ENCODE data around the gene JPH3. TPM values are rescaled to one million over a fixed set of nuclear protein-coding genes. Genes with fewer than 3 reads are reported as not detected.
A peak's percentile ranks its signal among the peaks of the same experiment; 100 is the strongest.

The JPH3 gene
- total RNA-seq (ENCODE audit: low replicate concordance), result not detected in 2 replicates

GRCh38 chr16:87602001-87602775, at the start of gene JPH3:
Gene JPH3, plus strand, starts transcription at chr16:87602508. Its CDS starts 639 bp downstream, at chr16:87603147.
- no peak within 1 kb of the TSS for H3K4me3 ChIP-seq (ENCODE audit: low read depth, low read length)

GRCh38 chr16:87552772-87553573, 49.3 kb upstream of the JPH3 start:
- H3K4me3 ChIP-seq (ENCODE audit: low read depth, low read length), result no peak overlapping the region
- no peak for TF ChIP-seq CTCF (IDR thresholded peaks at IDR 0.05; ENCODE audit: insufficient read depth, low read length)
- no peak for DNase-seq (ENCODE audit: low read depth)

More at GRCh38 chr16:87602001-87602775, at the start of gene JPH3:
- no peak for DNase-seq (ENCODE audit: low read depth)
- TF ChIP-seq CTCF (IDR thresholded peaks at IDR 0.05; ENCODE audit: insufficient read depth, low read length), result no peak

DNA sequence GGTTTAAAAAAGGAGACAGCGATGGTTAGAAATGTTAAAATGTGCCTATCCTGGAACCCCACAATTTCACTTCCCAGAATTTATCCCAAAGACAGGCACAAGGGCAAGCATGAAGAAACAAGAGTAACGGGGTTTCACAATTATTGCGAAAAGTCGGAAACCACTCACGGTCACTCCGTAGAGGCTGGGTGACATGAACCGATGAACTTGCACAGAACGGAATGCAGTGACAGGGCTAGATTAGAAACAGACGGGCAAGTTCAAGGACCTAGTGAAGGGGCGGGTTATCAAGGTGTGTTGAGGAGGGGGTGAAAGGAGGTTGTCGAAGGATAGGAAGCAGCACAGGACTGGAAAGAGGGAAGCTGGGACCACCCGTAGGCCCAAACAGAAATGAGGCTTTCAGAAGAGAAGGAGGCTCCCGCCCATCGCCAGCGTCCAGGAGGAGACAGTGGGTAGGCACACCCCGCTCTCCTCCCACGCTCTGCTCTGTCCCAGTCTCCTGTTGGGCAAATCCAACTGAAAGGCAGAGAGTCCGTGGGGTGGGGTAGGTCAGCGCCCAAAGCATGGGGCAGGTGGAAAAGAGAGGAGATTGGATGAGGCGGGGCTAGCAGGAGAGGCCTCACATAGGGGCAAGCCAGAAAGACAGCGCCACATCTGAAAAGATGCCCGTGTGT, 47.4 kb upstream of the JPH3 start:
- H3K4me3 ChIP-seq (ENCODE audit: low read depth, low read length), result no peak overlapping the region
- DNase-seq (ENCODE audit: low read depth), result no peak
- no peak for TF ChIP-seq CTCF (IDR thresholded peaks at IDR 0.05; ENCODE audit: insufficient read depth, low read length)

GRCh38 chr16:87555647-87556046, 46.7 kb upstream of the JPH3 start:
- H3K4me3 ChIP-seq (ENCODE audit: low read depth, low read length), result no peak overlapping the region
- TF ChIP-seq CTCF (IDR thresholded peaks at IDR 0.05; ENCODE audit: insufficient read depth, low read length), result no peak
- no peak for DNase-seq (ENCODE audit: low read depth)

GRCh38 chr16:87556941-87557459, 45.3 kb upstream of the JPH3 start:
- H3K4me3 ChIP-seq (ENCODE audit: low read depth, low read length), result no peak overlapping the region
- no peak for TF ChIP-seq CTCF (IDR thresholded peaks at IDR 0.05; ENCODE audit: insufficient read depth, low read length)
- DNase-seq (ENCODE audit: low read depth), result peak; percentile 73

DNA sequence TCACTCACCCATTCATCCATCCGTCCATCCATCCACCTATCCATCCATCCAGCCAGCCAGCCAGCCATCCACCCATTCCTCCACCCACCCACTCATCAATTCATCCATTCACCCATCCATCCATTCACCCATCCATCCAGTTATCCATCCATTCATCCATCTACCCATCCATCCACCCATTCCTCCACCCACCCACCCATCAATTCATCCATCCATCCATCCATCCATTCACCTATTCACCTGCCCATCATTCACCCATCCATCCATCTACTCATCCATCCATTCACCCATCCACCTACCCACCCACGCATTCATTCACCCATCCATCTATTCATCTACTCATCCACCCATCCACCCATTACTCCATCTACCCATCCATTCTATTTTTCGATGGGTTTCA, 43.6 kb upstream of the JPH3 start:
- no peak overlapping the region for H3K4me3 ChIP-seq (ENCODE audit: low read depth, low read length)
- no peak for DNase-seq (ENCODE audit: low read depth)
- TF ChIP-seq CTCF (IDR thresholded peaks at IDR 0.05; ENCODE audit: insufficient read depth, low read length), result no peak
